ENCODE results near the gene ZFAND2A.

ZFAND2A gene

GRCh38 chr7:1104516-1105179 is 55.3 kb downstream of the ZFAND2A start:
- no peak for DNase-seq

- no peak for DNase-seq
Measured at GRCh38 chr7:1103789-1104515, 56.0 kb downstream of the ZFAND2A start.

- no peak for DNase-seq
Measured at GRCh38 chr7:1103009-1103788, 56.8 kb downstream of the ZFAND2A start.

Measured in fibroblast of skin of abdomen (primary cell).